Spleen (tissue), 11 donors: ENCODE measurements around the gene TDRD15. TPM values are rescaled to one million over a fixed set of nuclear protein-coding genes. Genes with fewer than 3 reads are reported as not detected.

Experiments used
- DNase-seq: peaks from one replicate; pipeline ENCODE4 v3.0.0-alpha.2; 2020
- H3K27ac ChIP-seq, 8 donors: fragments of 200-600 bp; sonication (generic) in 7 of 8; 1 replicate in 4 of 8; 2 replicates in 4 of 8; pipeline versions ENCODE4 v1.5.0 to v1.8.0; 2016 to 2021; ENCODE audit warnings: inconsistent platforms in 4 of 8, mild to moderate bottlenecking in 4 of 8, moderate library complexity in 1 of 8
- H3K27me3 ChIP-seq, 7 donors: fragments of 200-600 bp; sonication (generic) in 6 of 7; replicated peaks in 1 of 7; 1 replicate in 4 of 7; 2 replicates in 3 of 7; pipeline versions ENCODE4 v1.5.0 to v1.8.0; 2016 to 2021; ENCODE audit warnings: inconsistent platforms in 3 of 7, mild to moderate bottlenecking in 1 of 7
- H3K36me3 ChIP-seq, 6 donors: fragments of 200-600 bp; sonication (generic) in 5 of 6; 1 replicate in 4 of 6; 2 replicates in 2 of 6; pipeline versions ENCODE4 v1.5.0 to v1.8.0; 2016 to 2021; ENCODE audit warnings: inconsistent platforms in 2 of 6
- H3K4me1 ChIP-seq, 6 donors: fragments of 200-600 bp; sonication (generic) in 5 of 6; 1 replicate in 3 of 6; 2 replicates in 3 of 6; pipeline versions ENCODE4 v1.5.0 to v1.8.0; 2016 to 2021; ENCODE audit warnings: inconsistent platforms in 3 of 6
- H3K4me3 ChIP-seq, 8 donors: fragments of 200-600 bp; sonication (generic) in 7 of 8; 1 replicate in 4 of 8; 2 replicates in 4 of 8; pipeline versions ENCODE4 v1.5.0 to v1.8.0; 2016 to 2021; ENCODE audit warnings: inconsistent platforms in 4 of 8, mild to moderate bottlenecking in 4 of 8, moderate library complexity in 2 of 8
- H3K9me3 ChIP-seq, 8 donors: fragments of 200-600 bp; sonication (generic) in 7 of 8; 1 replicate in 4 of 8; 2 replicates in 4 of 8; pipeline versions ENCODE4 v1.5.0 to v1.8.0; 2016 to 2021; ENCODE audit warnings: inconsistent platforms in 4 of 8
- POLR2A ChIP-seq, 3 donors: fragments of 450-650 bp; IDR thresholded peaks; one replicate each; pipeline ENCODE4 v1.5.1; 2017; ENCODE audit warnings: antibody characterized with exemption in 3 of 3, mild to moderate bottlenecking in 1 of 3
- POLR2AphosphoS5 ChIP-seq, 3 donors: sonication (generic); formaldehyde crosslinking; IDR thresholded peaks; one replicate each; pipeline ENCODE4 v1.5.1; 2017; ENCODE audit warnings: antibody characterized with exemption in 3 of 3
- WGBS, 5 donors: extraction: QIAGEN DNeasy Blood & Tissue Kit in 3 of 5; methylation state at CpG; one replicate each; pipeline versions ENCODE4 v1.1.5 to v1.1.7; 2013 to 2018; 5-methylcytosine and 5-hydroxymethylcytosine counted together
- intact Hi-C: fragments of 100-400 bp; cut with DNase I; formaldehyde crosslinking; loops from one replicate; pipeline ENCODE4 v1.15.0; 2023; ENCODE audit warnings: low total_unique reads
- polyA plus RNA-seq, 3 donors: library from polyadenylated mRNA; stranded (reverse); fragments of 200-250 nt; gene quantifications; one replicate each; pipeline ENCODE4 v1.2.1, GENCODE V29; 2013
- total RNA-seq, 7 donors: library from RNA; depleted of rRNA in 3 of 7; stranded (reverse); fragments of >200 nt in 3 of 7; fragmentation: NEBNext Ultra II Directional in 4 of 7; extraction: Animal tissue kit (Norgen Biotek cat#: 25700) in 4 of 7; gene quantifications; one replicate each; pipeline versions ENCODE4 v1.1.0 to v1.2.1, GENCODE V29; 2016 to 2021
- TF ChIP-seq, protein P1 (sequence below), 11 experiments: fragments of 200-600 bp in 7 of 11; fragments of 450-650 bp in 4 of 11; sonication (generic) in 4 of 11; IDR thresholded peaks in 8 of 11; conservative IDR thresholded peaks in 3 of 11; 1 replicate in 7 of 11; 2 replicates in 4 of 11; pipeline versions ENCODE4 v1.4.0 to v1.8.0; 2016 to 2021; ENCODE audit warnings: antibody characterized with exemption in 11 of 11, inconsistent platforms in 4 of 11, mild to moderate bottlenecking in 1 of 11
- donor health status: healthy with polysubstance abuse.
- donor health status: DM: no; HTN: no; CAD: no; lungs with moderate emphysema.
- donor health status: DM: no; HTN: no; CAD: no.
- donor health status: Bipolar disorder and iron deficiency.
- donor health status: healthy.
- donor health status: DM: no; HTN: no; CAD: no.
- donor health status: DM: yes; HTN: yes; CAD: no.

Gene TDRD15
- total and polyA plus RNA-seq, 10 donors: 0.02 to 0.98 (median 0.43) TPM

DNA sequence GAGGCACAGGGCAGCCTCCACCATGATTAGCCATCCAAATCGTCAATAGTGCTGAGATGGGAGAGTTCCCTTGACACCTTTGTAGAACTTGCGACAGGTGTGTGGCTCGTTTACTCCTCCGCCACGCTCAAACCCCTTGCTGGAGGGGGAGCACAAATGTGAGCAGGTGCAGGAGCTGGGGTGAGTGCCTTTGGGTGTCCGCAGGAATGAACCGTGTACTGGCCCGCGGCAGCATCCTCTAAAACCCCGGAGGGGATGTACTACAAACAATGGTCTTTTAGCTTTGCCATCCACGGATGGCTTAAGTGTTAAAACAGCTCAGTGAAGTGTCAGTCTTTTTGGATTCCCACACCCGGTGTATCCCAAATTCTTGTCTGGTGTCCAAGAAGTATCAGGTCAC is 21.4 kb upstream of the TDRD15 start:
- peak; percentile 58 for DNase-seq
- Histone ChIP-seq H3K27ac (no peak overlapping the region), H3K36me3 (no peaks in the 10 kb centered on the region), H3K4me3 (no peak overlapping the region), H3K4me1 (no peaks in the 10 kb centered on the region), H3K9me3 (peaks cover 0 to 6% (median 0%) of the 10 kb centered on the region in 8 donors), H3K27me3 (no peaks in the 10 kb centered on the region)
- TF ChIP-seq POLR2A (IDR thresholded peaks at IDR 0.05) (no peak), POLR2AphosphoS5 (IDR thresholded peaks at IDR 0.05) (no peak)
- TF ChIP-seq, protein P1, sequence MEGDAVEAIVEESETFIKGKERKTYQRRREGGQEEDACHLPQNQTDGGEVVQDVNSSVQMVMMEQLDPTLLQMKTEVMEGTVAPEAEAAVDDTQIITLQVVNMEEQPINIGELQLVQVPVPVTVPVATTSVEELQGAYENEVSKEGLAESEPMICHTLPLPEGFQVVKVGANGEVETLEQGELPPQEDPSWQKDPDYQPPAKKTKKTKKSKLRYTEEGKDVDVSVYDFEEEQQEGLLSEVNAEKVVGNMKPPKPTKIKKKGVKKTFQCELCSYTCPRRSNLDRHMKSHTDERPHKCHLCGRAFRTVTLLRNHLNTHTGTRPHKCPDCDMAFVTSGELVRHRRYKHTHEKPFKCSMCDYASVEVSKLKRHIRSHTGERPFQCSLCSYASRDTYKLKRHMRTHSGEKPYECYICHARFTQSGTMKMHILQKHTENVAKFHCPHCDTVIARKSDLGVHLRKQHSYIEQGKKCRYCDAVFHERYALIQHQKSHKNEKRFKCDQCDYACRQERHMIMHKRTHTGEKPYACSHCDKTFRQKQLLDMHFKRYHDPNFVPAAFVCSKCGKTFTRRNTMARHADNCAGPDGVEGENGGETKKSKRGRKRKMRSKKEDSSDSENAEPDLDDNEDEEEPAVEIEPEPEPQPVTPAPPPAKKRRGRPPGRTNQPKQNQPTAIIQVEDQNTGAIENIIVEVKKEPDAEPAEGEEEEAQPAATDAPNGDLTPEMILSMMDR (IDR thresholded peaks at IDR 0.05 in 8 of 11, conservative IDR thresholded peaks at IDR 0.05 in 3 of 11): no peak
- intact Hi-C loops: no loop called here
- 86 to 96% (median 93%) methylated on average over 12 of the region's 12 CpGs for WGBS, 5 donors

DNA sequence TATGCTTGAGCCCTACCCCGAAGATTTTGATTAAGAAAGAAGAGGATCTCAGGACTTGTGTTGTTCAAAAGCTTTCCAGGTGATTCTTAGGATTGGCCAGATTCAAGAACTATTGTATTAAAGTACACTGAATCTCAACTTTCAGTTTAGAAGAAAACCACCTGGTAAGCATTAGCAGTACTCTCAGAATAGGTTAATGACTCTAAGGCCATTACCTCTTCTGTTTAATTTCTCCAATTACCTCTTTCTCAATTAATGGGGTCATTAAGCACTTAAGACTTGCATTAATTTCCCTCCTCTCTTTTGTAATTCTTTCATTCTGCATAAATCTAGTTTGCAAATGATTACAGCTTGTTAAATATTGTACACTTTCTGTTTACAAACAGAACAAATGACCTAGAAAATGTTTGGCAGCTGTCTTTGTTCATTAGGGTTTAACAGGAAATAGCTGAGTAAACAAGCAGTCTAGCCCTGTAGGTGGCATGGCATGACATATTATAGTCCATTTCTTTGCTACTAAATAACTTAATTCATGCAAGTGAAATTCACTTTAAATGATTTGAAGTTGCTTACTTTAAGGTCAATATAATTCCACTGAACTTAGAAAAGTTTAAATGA is 20.4 kb upstream of the TDRD15 start:
- Histone ChIP-seq H3K9me3 (peaks cover 0 to 6% (median 0%) of the 10 kb centered on the region in 8 donors), H3K27me3 (no peaks in the 10 kb centered on the region), H3K4me3 (no peak overlapping the region), H3K4me1 (no peaks in the 10 kb centered on the region), H3K27ac (no peak overlapping the region), H3K36me3 (no peaks in the 10 kb centered on the region)
- DNase-seq: no peak
- TF ChIP-seq POLR2AphosphoS5 (IDR thresholded peaks at IDR 0.05): no peak
- intact Hi-C loops: no loop called here
- WGBS, 5 donors: 64 to 82% (median 74%) methylated on average over 1 of the region's 1 CpG

DNA sequence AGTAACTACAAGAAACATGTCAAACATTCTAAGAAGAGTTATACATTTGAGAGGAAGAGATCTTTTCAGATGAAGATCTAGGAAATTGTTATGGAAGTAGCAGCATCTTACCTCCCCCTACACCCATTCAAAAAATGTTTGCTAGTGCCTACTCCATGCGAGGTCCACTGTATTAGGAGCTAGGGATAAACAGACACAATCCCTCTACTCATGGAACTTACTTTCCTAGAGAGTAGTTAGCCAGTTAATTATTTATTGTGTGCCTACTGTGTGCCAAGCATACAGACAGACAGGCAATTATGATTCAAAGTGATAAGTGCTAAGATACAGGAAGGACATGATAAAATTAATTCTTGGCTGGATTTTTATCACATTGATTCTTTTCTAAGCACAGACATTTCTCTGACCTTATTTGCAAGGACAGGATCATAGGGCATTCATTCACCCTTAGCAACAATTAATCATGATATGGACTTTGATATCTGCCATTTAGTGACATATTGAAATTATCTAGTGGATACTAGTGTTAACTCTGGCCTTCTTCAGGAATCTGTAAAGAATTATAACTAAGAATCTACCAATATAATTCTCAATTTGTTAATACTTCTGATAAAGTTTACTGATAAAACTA is 19.6 kb upstream of the TDRD15 start:
- 29 to 84% (median 81%) methylated on average over 1 of the region's 1 CpG for WGBS, 5 donors
- Histone ChIP-seq H3K36me3 (no peaks in the 10 kb centered on the region), H3K9me3 (peaks cover 0 to 6% (median 0%) of the 10 kb centered on the region in 8 donors), H3K4me3 (no peak overlapping the region), H3K27me3 (no peaks in the 10 kb centered on the region), H3K27ac (no peak overlapping the region), H3K4me1 (no peaks in the 10 kb centered on the region)
- intact Hi-C loops: no loop called here
- TF ChIP-seq POLR2AphosphoS5 (IDR thresholded peaks at IDR 0.05): no peak
- TF ChIP-seq POLR2A (IDR thresholded peaks at IDR 0.05): no peak
- TF ChIP-seq, protein P1 (IDR thresholded peaks at IDR 0.05 in 8 of 11, conservative IDR thresholded peaks at IDR 0.05 in 3 of 11): no peak
- no peak for DNase-seq

DNA sequence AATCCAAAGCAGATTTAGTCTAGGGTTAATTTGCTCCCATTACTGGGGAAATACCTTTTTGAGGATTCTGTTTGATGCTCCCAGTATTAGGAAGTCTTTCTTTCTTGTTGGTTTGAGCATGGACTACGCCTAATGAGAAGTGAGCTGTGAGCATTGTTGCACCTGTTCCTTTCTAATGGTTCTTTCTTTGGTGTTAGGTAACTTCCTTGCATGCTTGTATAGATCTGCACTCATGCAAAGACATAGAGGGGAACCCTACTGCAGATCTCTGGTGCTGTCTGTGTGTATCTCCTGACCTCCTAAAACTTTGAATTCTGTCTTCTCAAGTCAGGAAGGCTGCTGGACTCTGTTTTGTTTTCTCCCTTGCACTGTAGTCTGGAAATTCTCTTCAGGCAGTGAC is 12.8 kb upstream of the TDRD15 start:
- H3K27me3 ChIP-seq: peaks cover 0 to 6% (median 0%) of the 10 kb centered on the region in 7 donors
- H3K9me3 ChIP-seq: no peaks in the 10 kb centered on the region
- WGBS, 5 donors: 63 to 88% (median 80%) methylated on average over 1 of the region's 1 CpG
- DNase-seq: no peak
- intact Hi-C loops: no loop called here
- H3K4me1 ChIP-seq: no peaks in the 10 kb centered on the region
- no peak overlapping the region for H3K4me3 ChIP-seq
- no peaks in the 10 kb centered on the region for H3K36me3 ChIP-seq
- no peak overlapping the region for H3K27ac ChIP-seq
- TF ChIP-seq POLR2A (IDR thresholded peaks at IDR 0.05) (no peak), POLR2AphosphoS5 (IDR thresholded peaks at IDR 0.05) (no peak)
- TF ChIP-seq, protein P1 (IDR thresholded peaks at IDR 0.05 in 8 of 11, conservative IDR thresholded peaks at IDR 0.05 in 3 of 11): no peak
